Measurements from ENCODE around the gene RHOH.

DNA sequence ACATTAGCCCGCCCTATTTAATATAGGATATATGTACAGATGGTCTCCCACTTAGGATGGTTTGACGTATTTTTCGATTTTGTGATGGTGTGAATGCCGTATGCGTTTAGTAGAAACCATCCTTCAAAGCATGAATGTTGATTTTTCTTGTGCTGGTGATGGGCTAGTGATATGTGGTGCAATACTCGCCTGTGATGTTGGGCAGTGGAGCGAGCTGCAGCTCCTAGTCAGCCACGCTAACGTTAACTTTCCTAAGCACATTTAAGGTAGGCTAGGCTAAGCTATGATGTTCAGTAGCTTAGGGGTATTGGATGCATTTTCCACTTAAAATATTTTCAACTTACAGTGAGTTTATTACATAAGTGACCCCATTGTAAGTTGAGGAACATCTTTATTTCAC is 36.6 kb upstream of the RHOH start:
- TF ChIP-seq, protein P1, sequence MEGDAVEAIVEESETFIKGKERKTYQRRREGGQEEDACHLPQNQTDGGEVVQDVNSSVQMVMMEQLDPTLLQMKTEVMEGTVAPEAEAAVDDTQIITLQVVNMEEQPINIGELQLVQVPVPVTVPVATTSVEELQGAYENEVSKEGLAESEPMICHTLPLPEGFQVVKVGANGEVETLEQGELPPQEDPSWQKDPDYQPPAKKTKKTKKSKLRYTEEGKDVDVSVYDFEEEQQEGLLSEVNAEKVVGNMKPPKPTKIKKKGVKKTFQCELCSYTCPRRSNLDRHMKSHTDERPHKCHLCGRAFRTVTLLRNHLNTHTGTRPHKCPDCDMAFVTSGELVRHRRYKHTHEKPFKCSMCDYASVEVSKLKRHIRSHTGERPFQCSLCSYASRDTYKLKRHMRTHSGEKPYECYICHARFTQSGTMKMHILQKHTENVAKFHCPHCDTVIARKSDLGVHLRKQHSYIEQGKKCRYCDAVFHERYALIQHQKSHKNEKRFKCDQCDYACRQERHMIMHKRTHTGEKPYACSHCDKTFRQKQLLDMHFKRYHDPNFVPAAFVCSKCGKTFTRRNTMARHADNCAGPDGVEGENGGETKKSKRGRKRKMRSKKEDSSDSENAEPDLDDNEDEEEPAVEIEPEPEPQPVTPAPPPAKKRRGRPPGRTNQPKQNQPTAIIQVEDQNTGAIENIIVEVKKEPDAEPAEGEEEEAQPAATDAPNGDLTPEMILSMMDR (IDR thresholded peaks at IDR 0.05) = no peak
- TF ChIP-seq POLR2A (IDR thresholded peaks at IDR 0.05; ENCODE audit: low read depth) = no peak

Data from esophagus muscularis mucosa (tissue), 3 donors.